ENCODE data around the gene DDX41. TPM values are rescaled to one million over a fixed set of nuclear protein-coding genes. Genes with fewer than 3 reads are reported as not detected.

Gene DDX41
- total and polyA plus RNA-seq, 10 of the 15 experiments (the other 5 are each of a cell fraction or from before 2014, with no cell fraction given), result 32.7 to 215 (median 93.6) TPM

- TF ChIP-seq, protein P1, sequence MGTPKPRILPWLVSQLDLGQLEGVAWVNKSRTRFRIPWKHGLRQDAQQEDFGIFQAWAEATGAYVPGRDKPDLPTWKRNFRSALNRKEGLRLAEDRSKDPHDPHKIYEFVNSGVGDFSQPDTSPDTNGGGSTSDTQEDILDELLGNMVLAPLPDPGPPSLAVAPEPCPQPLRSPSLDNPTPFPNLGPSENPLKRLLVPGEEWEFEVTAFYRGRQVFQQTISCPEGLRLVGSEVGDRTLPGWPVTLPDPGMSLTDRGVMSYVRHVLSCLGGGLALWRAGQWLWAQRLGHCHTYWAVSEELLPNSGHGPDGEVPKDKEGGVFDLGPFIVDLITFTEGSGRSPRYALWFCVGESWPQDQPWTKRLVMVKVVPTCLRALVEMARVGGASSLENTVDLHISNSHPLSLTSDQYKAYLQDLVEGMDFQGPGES (IDR thresholded peaks at IDR 0.05), result no peak
- TF ChIP-seq LARP7 (IDR thresholded peaks at IDR 0.05) (no peak), KAT2A (conservative IDR thresholded peaks at IDR 0.05; ENCODE audit: control insufficient read depth, low read depth, low read length) (no peak), POLR2A (IDR thresholded peaks at IDR 0.05; ENCODE audit: low read depth, low read length) (peak; percentile 50; the same call in 1 of the 2 replicates), SMC3 (IDR thresholded peaks at IDR 0.05; ENCODE audit: borderline replicate concordance, low read length) (peak; percentile 71), FOS (IDR thresholded peaks at IDR 0.05; ENCODE audit: borderline replicate concordance, extremely low read depth, insufficient read length) (no peak), CBFB (IDR thresholded peaks at IDR 0.05; ENCODE audit: low read depth) (0 out of 2 replicates have a peak, but pooled peaks have one; percentile 41), MEF2A (IDR thresholded peaks at IDR 0.05; ENCODE audit: insufficient read depth, low read depth, low read length) (no peak), NFYB (IDR thresholded peaks at IDR 0.05; ENCODE audit: insufficient read depth, low read depth, low read length) (no peak), BCL11A (IDR thresholded peaks at IDR 0.05; ENCODE audit: low read depth, low read length) (no peak), NFXL1 (IDR thresholded peaks at IDR 0.05; ENCODE audit: borderline replicate concordance) (no peak), MLLT1 (IDR thresholded peaks at IDR 0.05) (0 out of 2 replicates have a peak, but pooled peaks have one; percentile 24), MXI1 (IDR thresholded peaks at IDR 0.05; ENCODE audit: low read depth, low read length) (no peak)
- TF ChIP-seq, protein P2, sequence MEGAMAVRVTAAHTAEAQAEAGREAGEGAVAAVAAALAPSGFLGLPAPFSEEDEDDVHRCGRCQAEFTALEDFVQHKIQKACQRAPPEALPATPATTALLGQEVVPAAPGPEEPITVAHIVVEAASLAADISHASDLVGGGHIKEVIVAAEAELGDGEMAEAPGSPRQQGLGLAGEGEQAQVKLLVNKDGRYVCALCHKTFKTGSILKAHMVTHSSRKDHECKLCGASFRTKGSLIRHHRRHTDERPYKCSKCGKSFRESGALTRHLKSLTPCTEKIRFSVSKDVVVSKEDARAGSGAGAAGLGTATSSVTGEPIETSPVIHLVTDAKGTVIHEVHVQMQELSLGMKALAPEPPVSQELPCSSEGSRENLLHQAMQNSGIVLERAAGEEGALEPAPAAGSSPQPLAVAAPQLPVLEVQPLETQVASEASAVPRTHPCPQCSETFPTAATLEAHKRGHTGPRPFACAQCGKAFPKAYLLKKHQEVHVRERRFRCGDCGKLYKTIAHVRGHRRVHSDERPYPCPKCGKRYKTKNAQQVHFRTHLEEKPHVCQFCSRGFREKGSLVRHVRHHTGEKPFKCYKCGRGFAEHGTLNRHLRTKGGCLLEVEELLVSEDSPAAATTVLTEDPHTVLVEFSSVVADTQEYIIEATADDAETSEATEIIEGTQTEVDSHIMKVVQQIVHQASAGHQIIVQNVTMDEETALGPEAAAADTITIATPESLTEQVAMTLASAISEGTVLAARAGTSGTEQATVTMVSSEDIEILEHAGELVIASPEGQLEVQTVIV (IDR thresholded peaks at IDR 0.05; ENCODE audit: borderline replicate concordance, partially characterized antibody), result no peak
- TF ChIP-seq, protein P3, sequence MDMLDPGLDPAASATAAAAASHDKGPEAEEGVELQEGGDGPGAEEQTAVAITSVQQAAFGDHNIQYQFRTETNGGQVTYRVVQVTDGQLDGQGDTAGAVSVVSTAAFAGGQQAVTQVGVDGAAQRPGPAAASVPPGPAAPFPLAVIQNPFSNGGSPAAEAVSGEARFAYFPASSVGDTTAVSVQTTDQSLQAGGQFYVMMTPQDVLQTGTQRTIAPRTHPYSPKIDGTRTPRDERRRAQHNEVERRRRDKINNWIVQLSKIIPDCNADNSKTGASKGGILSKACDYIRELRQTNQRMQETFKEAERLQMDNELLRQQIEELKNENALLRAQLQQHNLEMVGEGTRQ (IDR thresholded peaks at IDR 0.05; ENCODE audit: borderline replicate concordance, low read depth, low read length), result no peak
Observed at GRCh38 chr5:177500685-177501522, 15.9 kb downstream of the DDX41 start (continued).

All from GM12878 (cell line).